Breast epithelium (tissue), 4 donors: ENCODE measurements around the gene RERE. TPM values are rescaled to one million over a fixed set of nuclear protein-coding genes. Genes with fewer than 3 reads are reported as not detected.

Source experiments
- DNase-seq, 2 donors: peaks; one replicate each; pipeline ENCODE4 v3.0.0-alpha.2; 2019; ENCODE audit warnings: low spot score in 2 of 2
- H3K27ac ChIP-seq, 2 donors: fragments of 200-600 bp; sonication (generic) in 1 of 2; one replicate each; pipeline ENCODE4 v1.5.1; 2016 to 2019; ENCODE audit warnings: mild to moderate bottlenecking in 1 of 2
- H3K27me3 ChIP-seq, 2 donors: fragments of 200-600 bp; sonication (generic) in 1 of 2; one replicate each; pipeline versions ENCODE4 v1.5.1 to v1.6.0; 2017 to 2019; ENCODE audit warnings: control low read depth in 1 of 2, mild to moderate bottlenecking in 1 of 2
- H3K36me3 ChIP-seq: fragments of 200-600 bp; one replicate; pipeline ENCODE4 v1.5.1; 2019
- H3K4me1 ChIP-seq, 2 donors: fragments of 200-600 bp; sonication (generic); one replicate each; pipeline ENCODE4 v1.5.1; 2016 to 2019; ENCODE audit warnings: control low read depth in 1 of 2
- H3K4me3 ChIP-seq, 3 donors: fragments of 200-600 bp; sonication (generic); 1 replicate in 2 of 3; 2 replicates in 1 of 3; pipeline ENCODE4 v1.5.1; 2016 to 2019; ENCODE audit warnings: mild to moderate bottlenecking in 3 of 3, moderate library complexity in 2 of 3
- H3K9me3 ChIP-seq, 2 donors: fragments of 200-600 bp; sonication (generic) in 1 of 2; one replicate each; pipeline ENCODE4 v1.5.1; 2016 to 2019; ENCODE audit warnings: control low read depth in 1 of 2
- POLR2A ChIP-seq: fragments of 450-650 bp; IDR thresholded peaks from one replicate; pipeline ENCODE4 v1.6.1; 2016; ENCODE audit warnings: antibody characterized with exemption, mild to moderate bottlenecking, moderate library complexity
- POLR2AphosphoS5 ChIP-seq, 3 donors: sonication (generic); formaldehyde crosslinking; IDR thresholded peaks; one replicate each; pipeline ENCODE4 v1.6.1; 2017; ENCODE audit warnings: antibody characterized with exemption in 3 of 3
- intact Hi-C: fragments of 100-400 bp; cut with DNase I; formaldehyde crosslinking; loops from one replicate; pipeline ENCODE4 v1.15.1; 2023; ENCODE audit warnings: low total_unique reads
- total RNA-seq, 3 donors: library from RNA; depleted of rRNA; stranded (reverse); fragments of >200 nt; gene quantifications; one replicate each; pipeline ENCODE4 v1.1.0, GENCODE V29; 2016
- TF ChIP-seq, protein P1 (sequence below), 3 donors: fragments of 450-650 bp; IDR thresholded peaks; one replicate each; pipeline ENCODE4 v1.5.1; 2016 to 2017; ENCODE audit warnings: antibody characterized with exemption in 3 of 3, mild to moderate bottlenecking in 3 of 3, moderate library complexity in 3 of 3

The RERE gene
- total RNA-seq, 3 donors from 2014 or later, result 65.8 to 166 (median 123) TPM

DNA sequence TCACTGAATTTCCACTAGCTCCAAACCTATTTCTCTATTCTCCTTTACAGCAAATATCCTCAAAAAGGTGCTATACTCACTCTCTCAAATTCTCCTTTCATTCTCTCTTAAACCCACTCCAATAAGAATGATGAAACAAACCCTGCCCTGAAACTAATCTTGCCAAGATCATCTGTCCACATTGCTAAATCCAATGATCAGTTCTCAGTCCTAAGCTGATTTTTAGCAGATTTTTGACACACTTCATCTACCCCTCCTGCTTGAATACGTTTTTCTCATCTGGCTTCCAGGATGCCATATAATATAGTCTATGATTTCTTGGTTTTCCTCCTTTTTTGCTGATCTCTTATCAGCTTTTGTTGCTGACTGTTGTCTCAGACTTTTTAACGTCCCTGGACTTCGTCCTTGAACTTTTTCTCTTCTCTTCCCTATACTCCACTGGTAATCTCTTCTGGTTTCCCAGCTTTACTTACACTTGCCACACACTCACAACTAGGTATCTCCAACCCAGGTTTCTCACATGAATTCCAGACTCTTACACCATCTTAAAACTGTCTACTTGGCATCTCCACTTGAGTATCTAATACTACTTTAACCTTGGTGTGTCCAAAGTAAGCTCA is 35.3 kb downstream of the RERE start:
- intact Hi-C loops, result no loop called here
- H3K36me3 ChIP-seq, result no peaks in the 10 kb centered on the region
- TF ChIP-seq POLR2A (no peak), POLR2AphosphoS5 (IDR thresholded peaks at IDR 0.05) (no peak)
- TF ChIP-seq, protein P1, sequence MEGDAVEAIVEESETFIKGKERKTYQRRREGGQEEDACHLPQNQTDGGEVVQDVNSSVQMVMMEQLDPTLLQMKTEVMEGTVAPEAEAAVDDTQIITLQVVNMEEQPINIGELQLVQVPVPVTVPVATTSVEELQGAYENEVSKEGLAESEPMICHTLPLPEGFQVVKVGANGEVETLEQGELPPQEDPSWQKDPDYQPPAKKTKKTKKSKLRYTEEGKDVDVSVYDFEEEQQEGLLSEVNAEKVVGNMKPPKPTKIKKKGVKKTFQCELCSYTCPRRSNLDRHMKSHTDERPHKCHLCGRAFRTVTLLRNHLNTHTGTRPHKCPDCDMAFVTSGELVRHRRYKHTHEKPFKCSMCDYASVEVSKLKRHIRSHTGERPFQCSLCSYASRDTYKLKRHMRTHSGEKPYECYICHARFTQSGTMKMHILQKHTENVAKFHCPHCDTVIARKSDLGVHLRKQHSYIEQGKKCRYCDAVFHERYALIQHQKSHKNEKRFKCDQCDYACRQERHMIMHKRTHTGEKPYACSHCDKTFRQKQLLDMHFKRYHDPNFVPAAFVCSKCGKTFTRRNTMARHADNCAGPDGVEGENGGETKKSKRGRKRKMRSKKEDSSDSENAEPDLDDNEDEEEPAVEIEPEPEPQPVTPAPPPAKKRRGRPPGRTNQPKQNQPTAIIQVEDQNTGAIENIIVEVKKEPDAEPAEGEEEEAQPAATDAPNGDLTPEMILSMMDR (IDR thresholded peaks at IDR 0.05), result no peak
- no peaks in the 10 kb centered on the region for H3K4me1 ChIP-seq
- no peaks in the 10 kb centered on the region for H3K27me3 ChIP-seq
- H3K27ac ChIP-seq, result no peak overlapping the region
- no peak for DNase-seq
- H3K4me3 ChIP-seq, result no peak overlapping the region
- no peaks in the 10 kb centered on the region for H3K9me3 ChIP-seq

DNA sequence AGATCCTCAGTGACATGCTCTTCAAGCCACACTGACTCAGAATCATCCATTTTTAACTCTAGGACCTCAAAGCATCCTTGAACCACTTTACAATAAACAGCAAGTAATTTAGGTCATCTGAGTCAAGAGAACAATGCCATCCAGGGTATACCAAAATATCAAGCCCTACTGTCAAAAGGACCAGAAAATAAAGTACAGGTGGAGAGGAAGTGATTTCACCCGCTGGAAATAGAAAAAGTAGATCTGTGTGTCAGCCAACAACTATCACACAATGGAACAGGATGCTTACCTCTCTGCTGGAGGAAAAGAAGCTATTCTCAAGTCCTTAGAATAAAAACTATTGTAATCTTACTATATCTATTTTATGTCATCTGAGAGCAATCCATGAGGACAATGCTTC is 37.0 kb downstream of the RERE start:
- Histone ChIP-seq H3K27me3 (no peaks in the 10 kb centered on the region), H3K36me3 (no peaks in the 10 kb centered on the region), H3K4me1 (no peaks in the 10 kb centered on the region), H3K27ac (no peak overlapping the region), H3K4me3 (no peak overlapping the region), H3K9me3 (no peaks in the 10 kb centered on the region)
- TF ChIP-seq POLR2AphosphoS5 (IDR thresholded peaks at IDR 0.05) (no peak), POLR2A (no peak)
- TF ChIP-seq, protein P1 (IDR thresholded peaks at IDR 0.05), result no peak
- intact Hi-C loops, result no loop called here
- no peak for DNase-seq

DNA sequence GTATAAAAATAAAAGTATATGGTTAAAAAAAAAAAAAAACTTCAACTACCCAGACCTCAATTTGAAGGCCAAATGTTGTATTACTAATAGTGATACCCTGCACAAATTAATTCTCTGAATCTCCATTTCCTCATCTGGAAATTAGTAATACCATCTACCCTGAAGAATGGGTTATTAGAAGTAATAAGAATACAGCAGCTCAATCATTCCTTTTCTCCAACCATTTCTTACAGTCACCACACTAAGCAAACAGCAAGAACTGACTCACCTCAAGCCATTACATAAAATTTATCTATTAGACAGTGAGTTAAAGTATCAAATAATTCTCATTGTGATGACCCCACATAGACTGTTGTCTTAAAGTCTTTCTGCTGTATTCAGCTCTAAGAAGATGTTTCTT is 39.6 kb downstream of the RERE start:
- no peaks in the 10 kb centered on the region for H3K36me3 ChIP-seq
- intact Hi-C loops, result no loop called here
- TF ChIP-seq, protein P1 (IDR thresholded peaks at IDR 0.05), result no peak
- TF ChIP-seq POLR2AphosphoS5 (IDR thresholded peaks at IDR 0.05) (no peak), POLR2A (no peak)
- no peaks in the 10 kb centered on the region for H3K9me3 ChIP-seq
- H3K4me1 ChIP-seq, result no peaks in the 10 kb centered on the region
- no peak for DNase-seq
- no peak overlapping the region for H3K27ac ChIP-seq
- no peak overlapping the region for H3K4me3 ChIP-seq
- H3K27me3 ChIP-seq, result no peaks in the 10 kb centered on the region

DNA sequence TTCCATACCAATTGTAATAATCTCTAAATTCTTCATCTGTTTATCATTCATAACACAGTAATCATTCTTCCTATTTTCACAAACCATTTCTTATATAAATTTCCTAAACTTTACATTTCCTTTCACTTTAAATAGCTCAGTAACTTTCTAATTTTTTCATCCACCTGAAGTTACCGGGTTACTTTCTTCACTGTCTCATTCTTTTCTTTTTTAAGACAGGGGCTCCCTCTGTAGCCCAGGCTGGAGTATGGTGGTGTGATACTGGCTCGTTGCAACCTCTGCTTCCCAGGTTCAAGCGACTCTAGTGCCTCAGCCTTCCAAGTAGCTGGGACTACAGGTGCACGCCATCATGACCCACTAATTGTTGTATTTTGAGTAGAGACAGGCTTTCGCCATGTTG is 41.3 kb downstream of the RERE start:
- Histone ChIP-seq H3K27ac (no peak overlapping the region), H3K4me1 (no peaks in the 10 kb centered on the region), H3K9me3 (no peaks in the 10 kb centered on the region), H3K4me3 (no peak overlapping the region), H3K36me3 (no peaks in the 10 kb centered on the region), H3K27me3 (no peaks in the 10 kb centered on the region)
- intact Hi-C loops, result no loop called here
- DNase-seq, result no peak
- no peak for TF ChIP-seq POLR2A
- TF ChIP-seq, protein P1 (IDR thresholded peaks at IDR 0.05), result no peak
- no peak for TF ChIP-seq POLR2AphosphoS5 (IDR thresholded peaks at IDR 0.05)

DNA sequence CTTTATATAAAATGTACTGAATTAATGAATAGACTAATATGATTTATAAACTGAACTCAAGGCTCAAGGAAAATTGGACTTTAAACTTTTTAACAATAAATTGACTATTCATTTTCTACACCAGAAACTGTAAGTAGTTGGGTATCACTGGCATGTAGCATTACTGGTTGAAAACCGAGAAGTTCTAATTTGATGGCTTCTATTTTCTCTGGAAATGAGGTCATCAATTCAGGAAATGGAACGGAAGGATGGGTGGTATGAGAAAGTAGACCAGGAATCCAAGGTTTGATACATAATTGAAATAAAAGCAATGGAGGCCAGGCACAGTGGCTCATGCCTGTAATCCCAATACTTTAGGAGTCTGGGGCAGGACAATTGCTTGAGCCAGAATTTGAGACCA is 50.4 kb downstream of the RERE start:
- Histone ChIP-seq H3K4me3 (no peak overlapping the region), H3K4me1 (peaks cover 0 to 4% of the 10 kb centered on the region in 2 donors), H3K36me3 (no peaks in the 10 kb centered on the region), H3K9me3 (no peaks in the 10 kb centered on the region), H3K27me3 (no peaks in the 10 kb centered on the region), H3K27ac (no peak overlapping the region)
- no peak for TF ChIP-seq POLR2A
- no peak for TF ChIP-seq POLR2AphosphoS5 (IDR thresholded peaks at IDR 0.05)
- TF ChIP-seq, protein P1 (IDR thresholded peaks at IDR 0.05), result no peak
- DNase-seq, result no peak
- intact Hi-C loops, result no loop called here
